NCI-H2227 treated with DMSO at 0.1 percent for 48 hours (cell line): Measurements from ENCODE around the gene RDX.

ENCODE experiments used
- DNase-seq: peaks from one replicate; lab custom pipeline; 2025; lab: John Stamatoyannopoulos, UW

The RDX gene

GRCh38 chr11:110169738-110170137 lies 126.7 kb downstream of the RDX start:
- DNase-seq = no peak

- DNase-seq = no peak
Measured at GRCh38 chr11:110168033-110168803, 128.2 kb downstream of the RDX start.

GRCh38 chr11:110165039-110165925 lies 131.1 kb downstream of the RDX start:
- no peak for DNase-seq

- no peak for DNase-seq
Measured at GRCh38 chr11:110162216-110162615, 134.2 kb downstream of the RDX start.

GRCh38 chr11:110161061-110161460 lies 135.4 kb downstream of the RDX start:
- no peak for DNase-seq

- DNase-seq = no peak
Measured at GRCh38 chr11:110160437-110160836, 136.0 kb downstream of the RDX start.

- DNase-seq = no peak
Measured at GRCh38 chr11:110160016-110160415, 136.4 kb downstream of the RDX start.

GRCh38 chr11:110159476-110159875 lies 136.9 kb downstream of the RDX start:
- no peak for DNase-seq

GRCh38 chr11:110158317-110159200 lies 137.9 kb downstream of the RDX start:
- no peak for DNase-seq

- no peak for DNase-seq
Measured at GRCh38 chr11:110156503-110156902, 139.9 kb downstream of the RDX start.

- no peak for DNase-seq
Measured at GRCh38 chr11:110153474-110153873, 142.9 kb downstream of the RDX start.

- no peak for DNase-seq
Measured at GRCh38 chr11:110152199-110152598, 144.2 kb downstream of the RDX start.

GRCh38 chr11:110148775-110149744 lies 147.4 kb downstream of the RDX start:
- no peak for DNase-seq

GRCh38 chr11:110147962-110148709 lies 148.3 kb downstream of the RDX start:
- DNase-seq = no peak

- no peak for DNase-seq
Measured at GRCh38 chr11:110141812-110142211, 154.6 kb downstream of the RDX start.

GRCh38 chr11:110134110-110134509 lies 162.3 kb downstream of the RDX start:
- peak; percentile 82 for DNase-seq

- no peak for DNase-seq
Measured at GRCh38 chr11:110133160-110133559, 163.3 kb downstream of the RDX start.

GRCh38 chr11:110131386-110132123 lies 164.9 kb downstream of the RDX start:
- DNase-seq = peak; percentile 4

- DNase-seq = peak; percentile 75
Measured at GRCh38 chr11:110130642-110131238, 165.7 kb downstream of the RDX start.
